ENCODE data around the gene ELL. TPM values are rescaled to one million over a fixed set of nuclear protein-coding genes. Genes with fewer than 3 reads are reported as not detected.

ELL gene
- total and polyA plus RNA-seq, 2 donors (not counting 3 experiments of a cell fraction or from before 2014, with no cell fraction given): 9.9 to 18.2 TPM

DNA sequence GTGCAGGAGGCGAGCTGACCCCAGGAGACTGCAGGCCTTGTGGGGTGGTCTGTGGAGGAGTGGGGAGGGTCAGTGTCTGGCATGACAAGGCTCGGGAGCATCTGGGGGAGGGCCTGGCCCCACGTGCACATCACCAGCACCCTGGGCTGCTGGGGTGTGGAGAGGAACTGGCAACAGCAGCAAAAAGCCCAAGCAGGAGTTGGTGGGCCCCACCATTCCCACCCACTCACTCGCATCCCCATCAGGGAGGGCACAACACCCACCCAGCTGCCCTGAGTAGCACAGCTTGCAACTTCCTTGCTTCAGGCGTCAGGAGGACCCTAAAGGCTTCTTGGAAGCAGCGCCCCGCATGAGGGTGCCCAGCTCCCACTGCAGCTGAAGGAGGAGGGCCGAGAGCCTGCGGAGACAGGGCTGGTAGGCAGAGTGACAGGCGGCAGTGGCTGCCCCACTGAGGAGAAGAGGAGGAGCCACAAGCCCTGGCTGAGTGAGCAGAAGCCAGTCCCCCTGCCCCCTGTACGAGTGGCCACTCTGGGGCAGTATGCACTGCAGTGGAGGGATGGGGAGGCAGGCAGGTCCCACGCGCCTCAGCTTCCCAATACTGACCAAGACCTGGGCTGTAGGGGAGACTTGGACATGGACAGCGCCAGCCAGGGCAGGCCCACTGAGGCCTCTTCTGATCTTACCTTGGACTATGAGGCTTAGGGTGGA lies 26.5 kb downstream of the ELL start:
- Histone ChIP-seq H4K20me1 (replicated peaks; ENCODE audit: control insufficient read depth, extremely low read depth, insufficient read depth, low read length) (no peaks in the 10 kb centered on the region), H3K4me1 (ENCODE audit: control insufficient read depth, extremely low read depth, insufficient read depth, low read length) (peaks cover 4% of the 10 kb centered on the region), H3K4me2 (ENCODE audit: insufficient read depth, low read length) (no peak overlapping the region), H3K4me3 (replicated peaks in 1 of 3; ENCODE audit: insufficient read depth in 1 of 3, low read depth in 1 of 3, low read length in 3 of 3) (no peak overlapping the region), H3K9me1 (replicated peaks; ENCODE audit: control insufficient read depth, extremely low read depth, insufficient read depth, low read length) (no peaks in the 10 kb centered on the region), H3K27ac (ENCODE audit: insufficient read depth, low read depth, low read length) (no peak overlapping the region), H3K36me3 (ENCODE audit: control insufficient read depth in 2 of 2, extremely low read depth in 1 of 2, insufficient read depth in 2 of 2, low read length in 2 of 2) (no peaks in the 10 kb centered on the region), H2AFZ (ENCODE audit: low read depth, low read length) (no peak overlapping the region), H3K9me3 (replicated peaks; ENCODE audit: control insufficient read depth, insufficient read depth, low read length) (no peaks in the 10 kb centered on the region), H3K79me2 (ENCODE audit: control insufficient read depth, insufficient read depth, low read length) (peaks cover 54% of the 10 kb centered on the region), H3K27me3 (ENCODE audit: control insufficient read depth in 2 of 2, insufficient read depth in 2 of 2, low read length in 2 of 2) (no peaks in the 10 kb centered on the region), H3K9ac (replicated peaks; ENCODE audit: extremely low read depth, insufficient read depth, low read length) (no peak overlapping the region)
- FAIRE-seq (no peak), DNase-seq (ENCODE audit: low read depth, low spot score) (no peak)
- intact Hi-C loops (cut with micrococcal nuclease) (no loop called here), dilution Hi-C loops (cut with MboI; ENCODE audit: extremely low pct_ligation_motif_present, low sequenced_read_pairs) (no loop called here)
- CTCF ChIA-PET: interaction anchor here (1.0 to 2.0 kb wide), 4 partner anchors 9 to 34 kb away, joined by 3 to 4 read pairs (median 4); no protein-coding TSS in a partner anchor
- no TSS peak for BruUV-seq (replicated peaks)
- TF ChIP-seq POLR2A (IDR thresholded peaks at IDR 0.05; ENCODE audit: low read depth, low read length) (no peak), MYC (IDR thresholded peaks at IDR 0.05; ENCODE audit: low read depth, low read length) (no peak), JUN (IDR thresholded peaks at IDR 0.05; ENCODE audit: borderline replicate concordance, insufficient read depth, insufficient read length, low read depth) (no peak), POLR2AphosphoS5 (IDR thresholded peaks at IDR 0.05; ENCODE audit: insufficient read depth, low read depth, low read length) (no peak), EZH2 (IDR thresholded peaks at IDR 0.05; ENCODE audit: borderline replicate concordance, low read depth, low read length, severe bottlenecking) (no peak), GATA2 (IDR thresholded peaks at IDR 0.05; ENCODE audit: insufficient read depth, insufficient read length, low read depth, low read length) (no peak), FOS (IDR thresholded peaks at IDR 0.05; ENCODE audit: borderline replicate concordance, insufficient read depth, low read length) (no peak)
- TF ChIP-seq, protein P1, sequence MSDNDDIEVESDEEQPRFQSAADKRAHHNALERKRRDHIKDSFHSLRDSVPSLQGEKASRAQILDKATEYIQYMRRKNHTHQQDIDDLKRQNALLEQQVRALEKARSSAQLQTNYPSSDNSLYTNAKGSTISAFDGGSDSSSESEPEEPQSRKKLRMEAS (IDR thresholded peaks at IDR 0.05; ENCODE audit: insufficient read depth, insufficient read length): no peak
- TF ChIP-seq, protein P2, sequence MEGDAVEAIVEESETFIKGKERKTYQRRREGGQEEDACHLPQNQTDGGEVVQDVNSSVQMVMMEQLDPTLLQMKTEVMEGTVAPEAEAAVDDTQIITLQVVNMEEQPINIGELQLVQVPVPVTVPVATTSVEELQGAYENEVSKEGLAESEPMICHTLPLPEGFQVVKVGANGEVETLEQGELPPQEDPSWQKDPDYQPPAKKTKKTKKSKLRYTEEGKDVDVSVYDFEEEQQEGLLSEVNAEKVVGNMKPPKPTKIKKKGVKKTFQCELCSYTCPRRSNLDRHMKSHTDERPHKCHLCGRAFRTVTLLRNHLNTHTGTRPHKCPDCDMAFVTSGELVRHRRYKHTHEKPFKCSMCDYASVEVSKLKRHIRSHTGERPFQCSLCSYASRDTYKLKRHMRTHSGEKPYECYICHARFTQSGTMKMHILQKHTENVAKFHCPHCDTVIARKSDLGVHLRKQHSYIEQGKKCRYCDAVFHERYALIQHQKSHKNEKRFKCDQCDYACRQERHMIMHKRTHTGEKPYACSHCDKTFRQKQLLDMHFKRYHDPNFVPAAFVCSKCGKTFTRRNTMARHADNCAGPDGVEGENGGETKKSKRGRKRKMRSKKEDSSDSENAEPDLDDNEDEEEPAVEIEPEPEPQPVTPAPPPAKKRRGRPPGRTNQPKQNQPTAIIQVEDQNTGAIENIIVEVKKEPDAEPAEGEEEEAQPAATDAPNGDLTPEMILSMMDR (IDR thresholded peaks at IDR 0.05; ENCODE audit: extremely low read depth in 1 of 2, insufficient read depth in 1 of 2, low read depth in 1 of 2, low read length in 2 of 2): no peak
- POLR2A ChIA-PET: no interaction called here
